ENCODE measurements around the gene PLEKHM2. TPM values are rescaled to one million over a fixed set of nuclear protein-coding genes. Genes with fewer than 3 reads are reported as not detected.

The PLEKHM2 gene
- total and polyA plus RNA-seq, 5 experiments from 2014 or later = 5.4 to 66.7 (median 13.8) TPM

DNA sequence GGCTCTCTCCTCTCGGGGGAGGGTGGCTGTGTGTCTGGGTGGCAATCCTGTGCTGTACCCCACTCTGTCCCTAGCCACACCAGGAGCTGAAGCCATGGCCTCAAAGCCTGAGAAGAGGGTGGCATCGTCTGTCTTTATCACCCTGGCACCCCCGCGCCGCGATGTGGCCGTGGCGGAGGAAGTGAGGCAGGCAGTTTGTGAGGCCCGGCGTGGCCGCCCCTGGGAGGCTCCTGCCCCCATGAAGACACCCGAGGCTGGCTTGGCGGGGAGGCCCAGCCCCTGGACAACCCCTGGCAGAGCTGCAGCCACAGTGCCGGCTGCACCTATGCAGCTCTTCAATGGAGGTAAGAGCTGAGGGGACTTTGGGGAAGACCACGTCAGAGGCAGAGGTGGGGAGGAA lies 80.8 kb downstream of the PLEKHM2 start:
- H3K9me3 Mint-ChIP-seq = no peaks in the 10 kb centered on the region
- no peak overlapping the region for H3K4me3 Mint-ChIP-seq
- POLR2A ChIA-PET = no interaction called here
- no peak for DNase-seq
- peaks cover 8 to 34% (median 24%) of the 10 kb centered on the region in 5 donors for H3K27me3 Mint-ChIP-seq
- no peak for ATAC-seq
- H3K4me1 Mint-ChIP-seq = no peaks in the 10 kb centered on the region
- H3K27ac Mint-ChIP-seq = no peak overlapping the region
- H3K36me3 Mint-ChIP-seq = no peaks in the 10 kb centered on the region

GRCh38 chr1:15765495-15766194 lies 81.5 kb downstream of the PLEKHM2 start:
- Mint-ChIP-seq H3K27me3 (peaks cover 7 to 31% (median 22%) of the 10 kb centered on the region in 5 donors), H3K9me3 (no peaks in the 10 kb centered on the region), H3K36me3 (no peaks in the 10 kb centered on the region), H3K27ac (no peak overlapping the region), H3K4me1 (no peaks in the 10 kb centered on the region), H3K4me3 (no peak overlapping the region)
- POLR2A ChIA-PET = no interaction called here
- ATAC-seq (no peak), DNase-seq (no peak)

DNA sequence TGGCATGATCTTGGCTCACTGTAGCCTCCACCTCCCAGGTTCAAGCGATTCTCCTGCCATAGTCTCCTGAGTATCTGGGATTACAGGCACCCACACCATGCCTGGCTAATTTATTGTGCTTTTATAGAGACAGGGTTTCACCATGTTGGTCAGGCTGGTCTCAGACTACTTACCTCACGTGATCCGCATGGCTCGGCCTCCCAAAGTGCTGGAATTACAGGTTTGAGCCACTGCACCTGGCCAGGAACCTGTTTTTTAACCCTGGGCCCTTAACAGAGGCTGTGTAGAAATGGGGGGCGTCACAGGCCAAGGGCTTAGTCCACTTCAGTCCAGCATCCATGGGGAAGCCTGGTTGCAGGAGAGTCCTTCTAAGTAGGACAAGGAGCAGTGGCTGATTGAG lies 83.8 kb downstream of the PLEKHM2 start:
- no peaks in the 10 kb centered on the region for H3K36me3 Mint-ChIP-seq
- H3K27ac Mint-ChIP-seq = no peak overlapping the region
- no peaks in the 10 kb centered on the region for H3K4me1 Mint-ChIP-seq
- DNase-seq (no peak), ATAC-seq (no peak)
- H3K4me3 Mint-ChIP-seq = no peak overlapping the region
- peaks cover 6 to 37% (median 17%) of the 10 kb centered on the region in 5 donors for H3K27me3 Mint-ChIP-seq
- no peaks in the 10 kb centered on the region for H3K9me3 Mint-ChIP-seq
- POLR2A ChIA-PET = no interaction called here

GRCh38 chr1:15768388-15768787 lies 84.3 kb downstream of the PLEKHM2 start:
- H3K27me3 Mint-ChIP-seq = peaks cover 6 to 37% (median 17%) of the 10 kb centered on the region in 5 donors
- ATAC-seq (no peak), DNase-seq (no peak)
- no peaks in the 10 kb centered on the region for H3K9me3 Mint-ChIP-seq
- no peak overlapping the region for H3K4me3 Mint-ChIP-seq
- POLR2A ChIA-PET = no interaction called here
- no peak overlapping the region for H3K27ac Mint-ChIP-seq
- no peaks in the 10 kb centered on the region for H3K36me3 Mint-ChIP-seq
- H3K4me1 Mint-ChIP-seq = no peaks in the 10 kb centered on the region

DNA sequence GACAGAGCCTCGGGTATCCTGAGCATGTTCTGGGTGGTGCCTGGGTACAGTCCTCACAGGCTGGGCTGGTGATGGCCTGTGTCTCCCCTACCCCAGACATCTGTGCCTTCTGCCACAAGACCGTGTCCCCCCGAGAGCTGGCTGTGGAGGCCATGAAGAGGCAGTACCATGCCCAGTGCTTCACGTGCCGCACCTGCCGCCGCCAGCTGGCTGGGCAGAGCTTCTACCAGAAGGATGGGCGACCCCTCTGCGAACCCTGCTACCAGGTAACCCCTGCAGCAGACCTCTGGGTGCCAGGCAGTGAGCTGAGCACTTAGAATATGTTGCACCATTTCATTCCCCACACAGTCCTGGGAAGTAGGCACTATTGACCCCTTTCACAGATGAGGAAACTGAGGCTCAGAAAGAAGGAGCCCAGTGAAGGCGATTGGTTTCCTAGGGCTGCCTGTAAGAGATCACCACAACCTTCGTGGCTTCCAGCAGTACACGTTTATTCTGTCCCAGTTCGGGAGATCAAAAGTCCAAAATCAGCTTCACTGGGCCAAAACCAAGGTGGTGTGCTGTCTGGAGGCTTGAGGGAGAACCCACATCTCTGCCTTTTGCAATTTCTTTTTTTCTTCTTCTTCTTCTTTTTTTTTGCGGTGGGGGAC lies 86.3 kb downstream of the PLEKHM2 start:
- no peaks in the 10 kb centered on the region for H3K4me1 Mint-ChIP-seq
- DNase-seq = no peak
- no peak for ATAC-seq

DNA sequence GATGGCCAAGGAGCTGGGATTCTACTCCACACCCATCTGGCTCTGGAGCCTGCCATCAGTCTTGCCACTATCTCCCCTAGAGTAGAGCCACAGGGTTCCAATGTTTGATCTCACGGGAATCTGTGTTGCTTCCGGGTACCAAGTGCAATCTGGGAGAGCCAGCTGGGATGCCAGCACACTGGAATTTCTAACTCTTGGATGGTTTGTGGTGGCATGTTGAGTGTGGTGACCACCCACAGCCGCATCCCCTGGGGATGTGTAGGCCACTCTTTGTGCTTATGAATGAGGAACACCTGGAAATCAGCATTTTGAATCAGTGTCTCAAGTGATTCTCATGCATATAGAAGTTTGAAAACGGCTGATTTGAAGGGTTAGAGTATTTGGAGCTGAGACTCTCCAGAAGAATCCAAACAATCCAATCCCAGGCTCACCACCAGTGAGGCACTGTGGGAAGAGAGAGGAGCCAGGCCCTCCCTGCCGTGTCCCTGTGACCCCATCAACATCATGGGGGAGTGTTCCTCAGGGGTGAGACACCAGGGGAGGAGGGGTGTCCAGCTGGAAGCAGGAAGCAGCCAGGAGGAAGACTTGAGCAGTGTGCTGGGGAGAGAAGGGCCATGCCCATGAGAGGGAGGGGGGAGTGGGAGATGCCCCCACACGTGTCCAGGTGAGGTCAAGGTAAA lies 87.9 kb downstream of the PLEKHM2 start:
- POLR2A ChIA-PET = no interaction called here
- Mint-ChIP-seq H3K4me1 (no peaks in the 10 kb centered on the region), H3K9me3 (peaks cover 0 to 1% (median 0%) of the 10 kb centered on the region in 9 donors), H3K27ac (no peak overlapping the region), H3K36me3 (no peaks in the 10 kb centered on the region), H3K4me3 (no peak overlapping the region), H3K27me3 (peaks cover 3 to 16% (median 8%) of the 10 kb centered on the region in 5 donors)
- DNase-seq = no peak
- ATAC-seq = no peak

More for the DNA sequence above, 86.3 kb downstream of the PLEKHM2 start:
- POLR2A ChIA-PET = no interaction called here
- Mint-ChIP-seq H3K27me3 (peaks cover 3 to 21% (median 8%) of the 10 kb centered on the region in 5 donors), H3K9me3 (peaks cover 0 to 1% (median 0%) of the 10 kb centered on the region in 9 donors), H3K27ac (no peak overlapping the region), H3K4me3 (no peak overlapping the region), H3K36me3 (no peaks in the 10 kb centered on the region)

GRCh38 chr1:15775706-15776105 lies 91.6 kb downstream of the PLEKHM2 start:
- POLR2A ChIA-PET = no interaction called here
- no peak overlapping the region for H3K4me3 Mint-ChIP-seq
- no peak overlapping the region for H3K27ac Mint-ChIP-seq
- peaks cover 3 to 18% (median 7%) of the 10 kb centered on the region in 5 donors for H3K27me3 Mint-ChIP-seq
- DNase-seq (no peak), ATAC-seq (no peak)
- peaks cover 0 to 1% (median 0%) of the 10 kb centered on the region in 9 donors for H3K9me3 Mint-ChIP-seq
- no peaks in the 10 kb centered on the region for H3K36me3 Mint-ChIP-seq
- no peaks in the 10 kb centered on the region for H3K4me1 Mint-ChIP-seq

- POLR2A ChIA-PET = interaction anchor here (1.2 kb wide), 1 partner anchor 230 kb away, joined by 3 read pairs; no protein-coding TSS in a partner anchor
- H3K4me1 Mint-ChIP-seq = no peaks in the 10 kb centered on the region
- H3K36me3 Mint-ChIP-seq = no peaks in the 10 kb centered on the region
- no peak for DNase-seq
- no peak overlapping the region for H3K27ac Mint-ChIP-seq
- ATAC-seq = no peak
- peaks cover 0 to 1% (median 0%) of the 10 kb centered on the region in 9 donors for H3K9me3 Mint-ChIP-seq
- no peak overlapping the region for H3K4me3 Mint-ChIP-seq
- peaks cover 0 to 7% (median 0%) of the 10 kb centered on the region in 5 donors for H3K27me3 Mint-ChIP-seq
Measured at GRCh38 chr1:15777909-15778707, 94.0 kb downstream of the PLEKHM2 start.

Other genes with a start within 250 kb of the PLEKHM2 start
- gene CTRC, start 245.9 kb upstream of the PLEKHM2 start, total RNA-seq = under 1 TPM in 1 of 2 experiments, not detected in 1; 0.78 TPM
- under 1 TPM in 1 of 3 donors, not detected in 2; 0.62 TPM for gene CTRC, start 245.9 kb upstream of the PLEKHM2 start, polyA plus RNA-seq
- not detected for gene CELA2A, start 227.6 kb upstream of the PLEKHM2 start, total RNA-seq
- gene CELA2A, start 227.6 kb upstream of the PLEKHM2 start, polyA plus RNA-seq = not detected
- gene CELA2B, start 208.2 kb upstream of the PLEKHM2 start, total RNA-seq = not detected
- not detected for gene CELA2B, start 208.2 kb upstream of the PLEKHM2 start, polyA plus RNA-seq
- 10 to 100 TPM; 13.4 to 15.9 TPM for gene CASP9, start 160.1 kb upstream of the PLEKHM2 start, total RNA-seq
- 1 to 10 TPM; 8.0 to 8.6 (median 8.4) TPM for gene CASP9, start 160.1 kb upstream of the PLEKHM2 start, polyA plus RNA-seq
- 10 to 100 TPM; 24.8 to 30.0 TPM for gene DNAJC16, start 157.5 kb upstream of the PLEKHM2 start, total RNA-seq
- gene DNAJC16, start 157.5 kb upstream of the PLEKHM2 start, polyA plus RNA-seq = 1 to 10 TPM; 5.0 to 9.7 (median 7.1) TPM
- 10 to 100 TPM; 11.0 to 11.3 TPM for gene AGMAT, start 99.3 kb upstream of the PLEKHM2 start, total RNA-seq
- gene AGMAT, start 99.3 kb upstream of the PLEKHM2 start, polyA plus RNA-seq = 10 to 100 TPM in 2 of 3 donors, 1 to 10 TPM in 1; 9.0 to 15.5 (median 14.4) TPM
- gene DDI2, start 66.9 kb upstream of the PLEKHM2 start, total RNA-seq = 10 to 100 TPM; 40.7 to 47.1 TPM
- gene DDI2, start 66.9 kb upstream of the PLEKHM2 start, polyA plus RNA-seq = 1 to 10 TPM; 4.5 to 6.1 (median 5.0) TPM
- 1 to 10 TPM; 2.6 to 3.5 TPM for gene SLC25A34, start 51.9 kb downstream of the PLEKHM2 start, total RNA-seq
- gene SLC25A34, start 51.9 kb downstream of the PLEKHM2 start, polyA plus RNA-seq = under 1 TPM; 0.09 to 0.30 (median 0.13) TPM
- not detected for gene TMEM82, start 58.2 kb downstream of the PLEKHM2 start, total RNA-seq
- gene TMEM82, start 58.2 kb downstream of the PLEKHM2 start, polyA plus RNA-seq = not detected
- gene FBLIM1, start 74.5 kb downstream of the PLEKHM2 start, total RNA-seq = not detected
- gene FBLIM1, start 74.5 kb downstream of the PLEKHM2 start, polyA plus RNA-seq = not detected
- 1 to 10 TPM; 1.8 to 2.0 TPM for gene UQCRHL, start 123.3 kb downstream of the PLEKHM2 start, total RNA-seq
- 1 to 10 TPM; 1.1 to 1.2 (median 1.2) TPM for gene UQCRHL, start 123.3 kb downstream of the PLEKHM2 start, polyA plus RNA-seq
- gene SPEN, start 163.4 kb downstream of the PLEKHM2 start, total RNA-seq = 10 to 100 TPM; 85.6 to 88.3 TPM
- gene SPEN, start 163.4 kb downstream of the PLEKHM2 start, polyA plus RNA-seq = 10 to 100 TPM in 1 of 3 donors, 1 to 10 TPM in 2; 4.0 to 38.0 (median 8.1) TPM

Measured in naive thymus-derived CD8-positive, alpha-beta T cell (primary cell).